Smooth muscle cell of the umbilical artery (primary cell): ENCODE data around the gene NEURL2. TPM values are rescaled to one million over a fixed set of nuclear protein-coding genes. Genes with fewer than 3 reads are reported as not detected.

Source experiments
- total RNA-seq: library from RNA; depleted of rRNA; stranded (reverse); fragments of >200 nt; gene quantifications from 2 replicates; pipeline ENCODE4 v1.2.3, GENCODE V29; 2014

The NEURL2 gene
- total RNA-seq = 3.3 and 7.1 TPM in 2 replicates

GRCh38 chr20:45890985-45891983 is at the start of gene NEURL2, which contains the start of gene CTSA:
TSS of gene NEURL2 (minus strand) at chr20:45891208. CDS start at chr20:45890991, 217 bp downstream.
TSS of gene CTSA (plus strand) at chr20:45891335. CDS start at chr20:45891569, 234 bp downstream.

GRCh38 chr20:45934586-45935415 is 43.8 kb upstream of the NEURL2 start, which contains the start of gene PCIF1:
TSS of gene PCIF1 (plus strand) at chr20:45934683. CDS start at chr20:45939000, 4,317 bp downstream.

GRCh38 chr20:45911486-45912343 is 20.7 kb upstream of the NEURL2 start, which contains the start of gene PLTP:
TSS of gene PLTP (minus strand) at chr20:45912155. CDS start at chr20:45911452, 703 bp downstream.

GRCh38 chr20:45887346-45887715 is 3.7 kb downstream of the NEURL2 start, which contains the start of gene SPATA25:
TSS of gene SPATA25 (minus strand) at chr20:45887622. CDS start at chr20:45887590, 32 bp downstream.

GRCh38 chr20:45880988-45881788 is 9.8 kb downstream of the NEURL2 start, which contains the start of gene ZSWIM1:
TSS of gene ZSWIM1 (plus strand) at chr20:45881227. CDS start at chr20:45882593, 1,366 bp downstream.

GRCh38 chr20:45857114-45857881 is 33.7 kb downstream of the NEURL2 start, which contains the start of the genes ACOT8 and ZSWIM3:
TSS of gene ACOT8 (minus strand) at chr20:45857392. CDS start at chr20:45857315, 77 bp downstream.
TSS of gene ZSWIM3 (plus strand) at chr20:45857614. CDS start at chr20:45857826, 212 bp downstream.

Other genes starting within 250 kb of the NEURL2 start
- not detected in 2 replicates for gene WFDC11, start 221.0 kb downstream of the NEURL2 start, total RNA-seq
- not detected in 2 replicates for gene WFDC13, start 189.2 kb downstream of the NEURL2 start, total RNA-seq
- gene WFDC10B, start 186.2 kb downstream of the NEURL2 start, total RNA-seq = not detected in 2 replicates
- not detected in 2 replicates for gene SPINT4, start 168.9 kb downstream of the NEURL2 start, total RNA-seq
- gene WFDC3, start 99.3 kb downstream of the NEURL2 start, total RNA-seq = 0.89 TPM in 1 of 2 replicates, not detected in the other
- gene DNTTIP1, start 99.3 kb downstream of the NEURL2 start, total RNA-seq = 10.7 and 13.4 TPM in 2 replicates
- gene UBE2C, start 78.6 kb downstream of the NEURL2 start, total RNA-seq = 2.1 and 11.3 TPM in 2 replicates
- gene TNNC2, start 63.9 kb downstream of the NEURL2 start, total RNA-seq = not detected in 2 replicates
- 33.3 and 34.7 TPM in 2 replicates for gene SNX21, start 57.4 kb downstream of the NEURL2 start, total RNA-seq
- 23.4 and 43.1 TPM in 2 replicates for gene ACOT8, start 33.8 kb downstream of the NEURL2 start, total RNA-seq
- 6.0 and 8.6 TPM in 2 replicates for gene ZSWIM3, start 33.6 kb downstream of the NEURL2 start, total RNA-seq
- 2.7 and 4.1 TPM in 2 replicates for gene ZSWIM1, start 10.0 kb downstream of the NEURL2 start, total RNA-seq
- 1.1 and 2.1 TPM in 2 replicates for gene SPATA25, start 3.6 kb downstream of the NEURL2 start, total RNA-seq
- gene CTSA, start 127 bp upstream of the NEURL2 start, total RNA-seq = 94.6 and 108 TPM in 2 replicates
- 17.8 and 27.7 TPM in 2 replicates for gene PLTP, start 20.9 kb upstream of the NEURL2 start, total RNA-seq
- gene PCIF1, start 43.5 kb upstream of the NEURL2 start, total RNA-seq = 6.2 and 8.4 TPM in 2 replicates
- 12.2 and 16.2 TPM in 2 replicates for gene ZNF335, start 81.0 kb upstream of the NEURL2 start, total RNA-seq
- 0.30 and 3.1 TPM in 2 replicates for gene MMP9, start 117.7 kb upstream of the NEURL2 start, total RNA-seq
- gene SLC12A5, start 138.0 kb upstream of the NEURL2 start, total RNA-seq = 0.30 and 1.3 TPM in 2 replicates
- 6.5 and 12.0 TPM in 2 replicates for gene NCOA5, start 198.8 kb upstream of the NEURL2 start, total RNA-seq
- gene CD40, start 227.1 kb upstream of the NEURL2 start, total RNA-seq = 2.0 and 3.9 TPM in 2 replicates